Loucy (cell line): ENCODE measurements around the gene C1orf159.

ENCODE experiments used
- CTCF ChIP-seq: fragments of 200-600 bp; sonication (generic); conservative IDR thresholded peaks from 2 replicates; pipeline ENCODE4 v1.5.1; 2014; ENCODE audit warnings: mild to moderate bottlenecking, antibody characterized with exemption, low read length
- EZH2phosphoT487 ChIP-seq: fragments of 200-600 bp; IDR thresholded peaks from 2 replicates; pipeline ENCODE4 v1.6.1; 2018; ENCODE audit warnings: antibody characterized with exemption, mild to moderate bottlenecking, moderate library complexity, borderline replicate concordance

DNA sequence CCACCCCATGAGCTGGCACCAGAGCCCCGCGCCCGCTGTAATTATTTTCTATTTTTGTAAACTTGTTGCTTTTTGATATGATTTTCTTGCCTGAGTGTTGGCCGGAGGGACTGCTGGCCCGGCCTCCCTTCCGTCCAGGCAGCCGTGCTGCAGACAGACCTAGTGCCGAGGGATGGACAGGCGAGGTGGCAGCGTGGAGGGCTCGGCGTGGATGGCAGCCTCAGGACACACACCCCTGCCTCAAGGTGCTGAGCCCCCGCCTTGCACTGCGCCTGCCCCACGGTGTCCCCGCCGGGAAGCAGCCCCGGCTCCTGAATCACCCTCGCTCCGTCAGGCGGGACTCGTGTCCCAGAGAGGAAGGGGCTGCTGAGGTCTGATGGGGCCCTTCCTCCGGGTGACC is 60.9 kb downstream of the C1orf159 start:
- TF ChIP-seq CTCF (no peak), EZH2phosphoT487 (no peak)
